ENCODE data around the gene POU2F3. TPM values are rescaled to one million over a fixed set of nuclear protein-coding genes. Genes with fewer than 3 reads are reported as not detected.
A peak's percentile ranks its signal among the peaks of the same experiment; 100 is the strongest.

Gene POU2F3
- total RNA-seq, 1 donor from 2014 or later, result 0.98 TPM

GRCh38 chr11:120229451-120230424, 10.2 kb upstream of the POU2F3 start:
- Mint-ChIP-seq H3K27ac (no peak overlapping the region), H3K9me3 (no peaks in the 10 kb centered on the region), H3K4me1 (peaks cover 9% of the 10 kb centered on the region), H3K4me3 (no peak overlapping the region), H3K27me3 (ENCODE audit: low read depth) (peaks cover 29% of the 10 kb centered on the region), H3K36me3 (no peaks in the 10 kb centered on the region)
- no peak for DNase-seq (ENCODE audit: low spot score in 2 of 2, unreplicated experiment in 2 of 2)
- TF ChIP-seq, protein P1, sequence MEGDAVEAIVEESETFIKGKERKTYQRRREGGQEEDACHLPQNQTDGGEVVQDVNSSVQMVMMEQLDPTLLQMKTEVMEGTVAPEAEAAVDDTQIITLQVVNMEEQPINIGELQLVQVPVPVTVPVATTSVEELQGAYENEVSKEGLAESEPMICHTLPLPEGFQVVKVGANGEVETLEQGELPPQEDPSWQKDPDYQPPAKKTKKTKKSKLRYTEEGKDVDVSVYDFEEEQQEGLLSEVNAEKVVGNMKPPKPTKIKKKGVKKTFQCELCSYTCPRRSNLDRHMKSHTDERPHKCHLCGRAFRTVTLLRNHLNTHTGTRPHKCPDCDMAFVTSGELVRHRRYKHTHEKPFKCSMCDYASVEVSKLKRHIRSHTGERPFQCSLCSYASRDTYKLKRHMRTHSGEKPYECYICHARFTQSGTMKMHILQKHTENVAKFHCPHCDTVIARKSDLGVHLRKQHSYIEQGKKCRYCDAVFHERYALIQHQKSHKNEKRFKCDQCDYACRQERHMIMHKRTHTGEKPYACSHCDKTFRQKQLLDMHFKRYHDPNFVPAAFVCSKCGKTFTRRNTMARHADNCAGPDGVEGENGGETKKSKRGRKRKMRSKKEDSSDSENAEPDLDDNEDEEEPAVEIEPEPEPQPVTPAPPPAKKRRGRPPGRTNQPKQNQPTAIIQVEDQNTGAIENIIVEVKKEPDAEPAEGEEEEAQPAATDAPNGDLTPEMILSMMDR (IDR thresholded peaks at IDR 0.05; ENCODE audit: unreplicated experiment), result peak; percentile 58

DNA sequence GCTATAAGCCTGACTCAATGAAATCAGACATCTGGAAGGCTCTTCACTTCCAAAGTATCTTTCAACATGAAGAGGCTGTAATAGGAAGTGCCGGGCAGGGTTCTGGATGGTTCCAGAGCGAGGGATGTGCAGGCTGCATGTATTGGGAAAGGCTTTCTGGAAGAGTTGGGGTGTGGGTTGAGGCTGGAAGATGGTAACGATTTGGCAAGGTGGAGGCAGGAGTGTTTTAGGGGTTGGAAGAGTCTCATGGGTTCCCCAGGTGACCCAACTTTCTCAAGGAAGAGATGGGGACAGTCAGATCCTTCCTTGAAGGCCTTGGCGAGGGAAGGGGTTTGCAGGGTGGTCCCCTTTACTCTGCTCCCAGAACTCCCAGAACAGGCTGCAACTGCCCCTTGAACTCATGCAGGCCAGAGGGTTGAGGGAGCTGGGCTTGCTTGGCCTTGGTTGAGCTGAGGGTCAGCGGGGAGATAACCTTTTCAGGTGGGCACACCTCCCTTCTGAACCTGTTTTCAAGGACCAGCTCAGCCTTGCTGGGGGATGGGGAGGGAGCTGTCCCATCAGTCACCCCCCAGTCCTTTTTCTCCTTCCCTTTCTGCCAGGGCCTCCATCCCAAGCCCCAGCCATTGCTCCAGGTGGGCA, 9.4 kb upstream of the POU2F3 start:
- Mint-ChIP-seq H3K4me1 (peaks cover 3% of the 10 kb centered on the region), H3K27me3 (ENCODE audit: low read depth) (peaks cover 29% of the 10 kb centered on the region), H3K4me3 (no peak overlapping the region), H3K36me3 (no peaks in the 10 kb centered on the region), H3K9me3 (no peaks in the 10 kb centered on the region), H3K27ac (no peak overlapping the region)
- TF ChIP-seq, protein P1 (IDR thresholded peaks at IDR 0.05; ENCODE audit: unreplicated experiment), result no peak
- no peak for DNase-seq (ENCODE audit: low spot score in 2 of 2, unreplicated experiment in 2 of 2)

- no peak overlapping the region for H3K4me3 Mint-ChIP-seq
- no peaks in the 10 kb centered on the region for H3K36me3 Mint-ChIP-seq
- peaks cover 5% of the 10 kb centered on the region for H3K4me1 Mint-ChIP-seq
- no peak for DNase-seq (ENCODE audit: low spot score in 2 of 2, unreplicated experiment in 2 of 2)
- no peak overlapping the region for H3K27ac Mint-ChIP-seq
- TF ChIP-seq, protein P1 (IDR thresholded peaks at IDR 0.05; ENCODE audit: unreplicated experiment), result no peak
- no peaks in the 10 kb centered on the region for H3K9me3 Mint-ChIP-seq
- H3K27me3 Mint-ChIP-seq (ENCODE audit: low read depth), result peaks cover 29% of the 10 kb centered on the region
These were observed 8.0 kb upstream of the POU2F3 start for GRCh38 chr11:120231963-120232362.

- no peaks in the 10 kb centered on the region for H3K36me3 Mint-ChIP-seq
- H3K9me3 Mint-ChIP-seq, result no peaks in the 10 kb centered on the region
- H3K27me3 Mint-ChIP-seq (ENCODE audit: low read depth), result peaks cover 39% of the 10 kb centered on the region
- H3K4me3 Mint-ChIP-seq, result no peak overlapping the region
- no peak overlapping the region for H3K27ac Mint-ChIP-seq
- peaks cover 5% of the 10 kb centered on the region for H3K4me1 Mint-ChIP-seq
- DNase-seq (ENCODE audit: low spot score in 2 of 2, unreplicated experiment in 2 of 2), result no peak
- TF ChIP-seq, protein P1 (IDR thresholded peaks at IDR 0.05; ENCODE audit: unreplicated experiment), result no peak
These were observed 6.6 kb upstream of the POU2F3 start for GRCh38 chr11:120233207-120233803.

- DNase-seq (ENCODE audit: low spot score in 2 of 2, unreplicated experiment in 2 of 2), result peak in 1 of 2 experiments; percentile 77
- no peaks in the 10 kb centered on the region for H3K36me3 Mint-ChIP-seq
- H3K27me3 Mint-ChIP-seq (ENCODE audit: low read depth), result peaks cover 52% of the 10 kb centered on the region
- TF ChIP-seq, protein P1 (IDR thresholded peaks at IDR 0.05; ENCODE audit: unreplicated experiment), result peak; percentile 58
- peaks cover 7% of the 10 kb centered on the region for H3K4me1 Mint-ChIP-seq
- no peaks in the 10 kb centered on the region for H3K9me3 Mint-ChIP-seq
- H3K27ac Mint-ChIP-seq, result no peak overlapping the region
- H3K4me3 Mint-ChIP-seq, result no peak overlapping the region
These were observed 4.8 kb upstream of the POU2F3 start for GRCh38 chr11:120235024-120235628.
